Neural crest cell (in vitro differentiated cells): ENCODE results near the gene ZNF366. TPM values are rescaled to one million over a fixed set of nuclear protein-coding genes. Genes with fewer than 3 reads are reported as not detected.

Source experiments
- DNase-seq: peaks from one replicate; pipeline ENCODE4 v3.0.0; 2021; ENCODE audit warnings: low read depth, mixed read lengths, low spot score
- H3K27ac Mint-ChIP-seq: one replicate; pipeline ENCODE4 v1.8.0; 2021; ENCODE audit warnings: mild to moderate bottlenecking, mixed read lengths; ENCODE audit not compliant: unreplicated experiment
- H3K27me3 Mint-ChIP-seq: 2 replicates; pipeline ENCODE4 v1.8.0; 2021; ENCODE audit warnings: low read depth, mild to moderate bottlenecking, mixed read lengths
- H3K36me3 Mint-ChIP-seq: 2 replicates; pipeline ENCODE4 v1.8.0; 2021; ENCODE audit warnings: low read depth, mild to moderate bottlenecking, mixed read lengths
- H3K4me1 Mint-ChIP-seq: 2 replicates; pipeline ENCODE4 v1.8.0; 2021; ENCODE audit warnings: mixed read lengths
- H3K4me3 Mint-ChIP-seq: one replicate; pipeline ENCODE4 v1.8.0; 2021; ENCODE audit warnings: mild to moderate bottlenecking, mixed read lengths
- H3K9me3 Mint-ChIP-seq: 2 replicates; pipeline ENCODE4 v1.8.0; 2021; ENCODE audit warnings: mixed read lengths
- CTCF ChIP-seq: fragments of 200-600 bp; sonication (generic); conservative IDR thresholded peaks from 2 replicates; pipeline ENCODE4 v1.5.0; 2021; ENCODE audit warnings: antibody characterized with exemption, mild to moderate bottlenecking
- total RNA-seq: library from RNA; stranded (reverse); gene quantifications from 2 replicates; pipeline ENCODE4 v1.2.1, GENCODE V29; 2021

Gene ZNF366
- total RNA-seq, 1 donor from 2014 or later: not detected

- Mint-ChIP-seq H3K4me1 (peaks cover 29% of the 10 kb centered on the region), H3K27ac (no peak overlapping the region), H3K27me3 (no peaks in the 10 kb centered on the region), H3K4me3 (no peak overlapping the region), H3K36me3 (no peaks in the 10 kb centered on the region), H3K9me3 (peaks cover 9% of the 10 kb centered on the region)
- DNase-seq: no peak
- TF ChIP-seq CTCF: no peak
Observed at GRCh38 chr5:72476275-72476674, 30.9 kb downstream of the ZNF366 start.

GRCh38 chr5:72474516-72474915 lies 32.7 kb downstream of the ZNF366 start:
- H3K36me3 Mint-ChIP-seq: no peaks in the 10 kb centered on the region
- H3K9me3 Mint-ChIP-seq: peaks cover 9% of the 10 kb centered on the region
- H3K27me3 Mint-ChIP-seq: no peaks in the 10 kb centered on the region
- no peak for DNase-seq
- peaks cover 26% of the 10 kb centered on the region for H3K4me1 Mint-ChIP-seq
- H3K4me3 Mint-ChIP-seq: no peak overlapping the region
- peak overlapping the region; percentile 68 for H3K27ac Mint-ChIP-seq
- no peak for TF ChIP-seq CTCF

GRCh38 chr5:72474046-72474500 lies 33.1 kb downstream of the ZNF366 start:
- Mint-ChIP-seq H3K36me3 (no peaks in the 10 kb centered on the region), H3K4me1 (peaks cover 26% of the 10 kb centered on the region), H3K27ac (peak overlapping the region; percentile 68), H3K27me3 (no peaks in the 10 kb centered on the region), H3K4me3 (no peak overlapping the region), H3K9me3 (peaks cover 9% of the 10 kb centered on the region)
- no peak for TF ChIP-seq CTCF
- DNase-seq: no peak

GRCh38 chr5:72472666-72473422 lies 34.4 kb downstream of the ZNF366 start:
- no peaks in the 10 kb centered on the region for H3K36me3 Mint-ChIP-seq
- H3K27me3 Mint-ChIP-seq: no peaks in the 10 kb centered on the region
- no peak overlapping the region for H3K4me3 Mint-ChIP-seq
- DNase-seq: no peak
- H3K9me3 Mint-ChIP-seq: peaks cover 9% of the 10 kb centered on the region
- peak overlapping the region; percentile 79 for H3K27ac Mint-ChIP-seq
- peaks cover 26% of the 10 kb centered on the region for H3K4me1 Mint-ChIP-seq
- no peak for TF ChIP-seq CTCF

- Mint-ChIP-seq H3K27ac (no peak overlapping the region), H3K4me3 (no peak overlapping the region), H3K9me3 (peaks cover 9% of the 10 kb centered on the region), H3K4me1 (peaks cover 32% of the 10 kb centered on the region), H3K27me3 (no peaks in the 10 kb centered on the region), H3K36me3 (no peaks in the 10 kb centered on the region)
- DNase-seq: no peak
- TF ChIP-seq CTCF: no peak
Observed at GRCh38 chr5:72472031-72472430, 35.2 kb downstream of the ZNF366 start.
